Endometrial microvascular endothelial cells (primary cell): Measurements from ENCODE around the gene DNAJC13. TPM values are rescaled to one million over a fixed set of nuclear protein-coding genes. Genes with fewer than 3 reads are reported as not detected.

Experiments used
- in situ Hi-C: cut with HindIII; loops from 2 replicates; pipeline ENCODE4 v1.10.0; 2017; ENCODE audit warnings: low sequenced_read_pairs, low pct_unique_long_range_greater_than_20kb; ENCODE audit errors: inconsistent ontology term
- total RNA-seq: library from RNA; depleted of rRNA; stranded (reverse); fragments of >200 nt; gene quantifications from one replicate; pipeline ENCODE4 v1.2.3, GENCODE V29; 2015; ENCODE audit errors: inconsistent ontology term

The DNAJC13 gene
- total RNA-seq, 1 donor from 2014 or later, result 50.1 TPM

- in situ Hi-C loops, result no loop called here
Measured at GRCh38 chr3:132556508-132557159, 139.3 kb downstream of the DNAJC13 start.

GRCh38 chr3:132561003-132561402 is 143.7 kb downstream of the DNAJC13 start:
- in situ Hi-C loops, result no loop called here

- in situ Hi-C loops, result no loop called here
Measured at GRCh38 chr3:132563420-132564069, 146.2 kb downstream of the DNAJC13 start.

GRCh38 chr3:132564070-132564465 is 146.8 kb downstream of the DNAJC13 start:
- in situ Hi-C loops, result no loop called here

- in situ Hi-C loops, result no loop called here
Measured at GRCh38 chr3:132568422-132568821, 151.1 kb downstream of the DNAJC13 start.

- in situ Hi-C loops, result no loop called here
Measured at GRCh38 chr3:132569153-132569552, 151.9 kb downstream of the DNAJC13 start.

GRCh38 chr3:132569580-132569979 is 152.3 kb downstream of the DNAJC13 start:
- in situ Hi-C loops, result no loop called here

GRCh38 chr3:132570016-132570415 is 152.7 kb downstream of the DNAJC13 start:
- in situ Hi-C loops, result no loop called here

- in situ Hi-C loops, result no loop called here
Measured at GRCh38 chr3:132573797-132574211, 156.5 kb downstream of the DNAJC13 start.

GRCh38 chr3:132587401-132587800 is 170.1 kb downstream of the DNAJC13 start:
- in situ Hi-C loops, result no loop called here

Other genes with a start within 250 kb of the DNAJC13 start
- not detected for gene ACP3, start 100.1 kb upstream of the DNAJC13 start, total RNA-seq
- 0.37 TPM for gene ACKR4, start 179.8 kb downstream of the DNAJC13 start, total RNA-seq
- gene ACAD11, start 242.3 kb downstream of the DNAJC13 start, total RNA-seq, result 18.6 TPM
- 26.1 TPM for gene UBA5, start 242.8 kb downstream of the DNAJC13 start, total RNA-seq